NCI-H226 (cell line): ENCODE measurements around the gene RFXAP.
A peak's percentile ranks its signal among the peaks of the same experiment; 100 is the strongest.
"Not testable (repeated sequence)": the region's sequence is repeated elsewhere in the genome, so short reads cannot be mapped to it uniquely, and the experiment has no call there.

Source experiments
- DNase-seq: peaks from one replicate; pipeline ENCODE4 v3.0.0-alpha.2; 2015

Gene RFXAP, protein sequence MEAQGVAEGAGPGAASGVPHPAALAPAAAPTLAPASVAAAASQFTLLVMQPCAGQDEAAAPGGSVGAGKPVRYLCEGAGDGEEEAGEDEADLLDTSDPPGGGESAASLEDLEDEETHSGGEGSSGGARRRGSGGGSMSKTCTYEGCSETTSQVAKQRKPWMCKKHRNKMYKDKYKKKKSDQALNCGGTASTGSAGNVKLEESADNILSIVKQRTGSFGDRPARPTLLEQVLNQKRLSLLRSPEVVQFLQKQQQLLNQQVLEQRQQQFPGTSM

DNA sequence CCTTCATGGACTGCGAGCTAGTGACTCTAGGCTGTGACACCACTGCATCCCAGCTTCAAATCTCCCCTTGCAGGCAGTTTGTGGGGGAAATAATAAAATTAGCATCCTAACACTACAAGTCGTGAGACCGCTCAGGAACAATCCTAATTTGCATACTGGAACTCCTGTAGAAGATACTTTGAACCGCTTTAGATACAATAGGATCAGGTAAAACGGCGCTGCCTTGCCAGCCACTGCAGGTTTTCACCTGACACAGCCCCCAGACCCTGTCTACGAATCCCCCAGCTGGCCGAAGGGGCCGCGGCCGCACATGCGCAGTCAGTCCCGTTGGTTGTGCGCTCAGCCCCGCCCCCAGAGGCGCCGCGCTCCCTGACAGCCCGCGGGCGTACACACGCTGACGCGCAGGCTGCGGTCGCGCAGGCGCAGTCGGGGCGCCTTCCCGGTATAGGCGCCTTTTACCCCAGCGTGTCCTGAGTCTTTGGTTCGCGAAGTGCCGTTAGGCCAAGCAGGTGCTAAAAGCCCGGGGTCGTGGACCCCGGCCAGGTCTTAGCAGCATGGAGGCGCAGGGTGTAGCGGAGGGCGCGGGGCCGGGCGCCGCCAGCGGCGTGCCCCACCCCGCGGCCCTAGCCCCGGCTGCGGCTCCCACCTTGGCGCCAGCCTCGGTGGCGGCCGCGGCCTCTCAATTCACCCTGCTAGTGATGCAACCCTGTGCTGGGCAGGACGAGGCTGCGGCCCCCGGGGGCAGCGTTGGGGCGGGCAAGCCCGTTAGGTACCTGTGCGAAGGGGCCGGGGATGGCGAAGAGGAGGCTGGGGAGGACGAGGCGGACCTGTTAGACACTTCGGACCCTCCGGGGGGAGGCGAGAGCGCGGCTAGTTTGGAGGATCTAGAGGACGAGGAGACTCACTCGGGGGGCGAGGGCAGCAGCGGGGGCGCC, at the start of gene RFXAP:
Gene RFXAP (plus strand): TSS at position 419 of the 935 bp plus-strand sequence. CDS start 136 bp downstream, at position 555.
- DNase-seq, result peak; percentile 33

DNA sequence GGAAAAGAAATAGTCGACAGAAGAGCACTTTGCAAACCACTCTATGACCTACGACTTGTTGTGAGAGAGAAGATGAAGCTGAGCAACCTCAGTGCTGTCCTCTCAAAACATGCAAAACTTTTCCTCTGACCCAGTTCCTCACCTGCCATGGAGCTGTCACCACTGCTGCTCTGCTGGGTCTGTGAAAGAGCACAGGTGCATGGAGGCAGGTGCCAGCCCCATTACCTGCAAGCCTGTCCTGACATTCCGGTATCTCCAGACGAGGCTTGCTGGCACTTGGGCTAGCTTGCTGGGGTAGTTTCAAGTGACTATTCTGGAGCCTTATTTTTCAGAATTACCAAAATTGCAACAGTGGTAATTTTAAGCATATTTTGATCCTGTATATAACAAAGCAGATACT, 49.5 kb upstream of the RFXAP start:
- no peak for DNase-seq

DNA sequence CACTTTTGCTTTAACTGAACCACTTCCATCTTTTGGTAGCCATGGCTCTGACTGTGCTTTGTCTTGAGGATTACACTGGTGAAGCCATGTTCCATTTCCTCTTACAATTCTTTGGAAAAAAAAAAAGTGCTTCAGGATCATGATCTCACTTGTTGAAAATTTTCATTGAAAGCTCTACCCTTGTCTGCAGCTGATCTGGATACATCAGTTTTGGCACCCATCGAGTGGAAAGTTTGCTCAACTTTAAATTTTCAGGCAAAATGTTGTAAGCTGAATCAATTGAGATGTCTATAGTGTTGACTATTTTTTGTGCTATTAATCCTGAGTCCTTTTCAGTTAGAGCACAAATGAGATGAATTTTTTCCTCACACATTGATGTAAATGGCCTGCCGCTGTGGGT, 48.3 kb upstream of the RFXAP start:
- DNase-seq, result peak; percentile 6

DNA sequence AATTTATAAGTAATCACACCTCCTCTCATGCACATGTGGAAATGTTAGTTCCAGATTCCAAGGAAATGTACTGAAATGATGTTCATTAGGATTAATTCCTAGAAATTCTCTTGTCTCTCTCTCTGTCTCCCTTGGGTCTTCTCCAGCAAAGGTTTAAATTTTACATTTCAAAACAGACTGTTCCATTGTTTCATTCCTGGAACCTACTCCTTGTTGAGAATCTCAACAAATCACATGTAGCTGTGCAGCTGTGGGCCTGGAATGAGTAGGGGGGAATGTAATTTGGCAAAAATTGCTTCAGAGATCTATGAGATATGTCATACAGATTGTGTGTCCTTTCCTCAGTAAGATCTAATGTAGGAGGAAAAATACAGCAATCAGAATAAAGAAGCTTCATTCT, 46.2 kb upstream of the RFXAP start:
- DNase-seq, result no peak

DNA sequence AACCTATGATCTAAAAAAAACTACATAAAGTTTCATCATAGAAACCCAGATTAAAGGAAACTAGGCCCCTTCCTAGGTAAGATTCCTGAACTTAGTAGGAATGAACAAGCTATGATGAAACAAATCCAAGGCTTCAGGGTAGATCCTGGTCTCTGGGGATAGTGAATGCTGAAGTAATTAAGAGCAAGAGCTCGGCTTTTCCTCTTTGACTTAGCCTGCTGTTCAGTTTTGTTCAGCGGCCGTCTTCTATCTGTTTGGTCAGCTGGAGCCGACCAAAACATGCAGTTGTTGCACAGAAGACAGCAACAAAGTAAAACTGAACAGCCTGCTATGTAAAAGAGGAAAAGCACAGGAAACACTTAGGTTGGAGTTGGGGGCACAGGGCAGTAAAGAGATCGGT, 44.1 kb upstream of the RFXAP start:
- DNase-seq, result no peak

DNA sequence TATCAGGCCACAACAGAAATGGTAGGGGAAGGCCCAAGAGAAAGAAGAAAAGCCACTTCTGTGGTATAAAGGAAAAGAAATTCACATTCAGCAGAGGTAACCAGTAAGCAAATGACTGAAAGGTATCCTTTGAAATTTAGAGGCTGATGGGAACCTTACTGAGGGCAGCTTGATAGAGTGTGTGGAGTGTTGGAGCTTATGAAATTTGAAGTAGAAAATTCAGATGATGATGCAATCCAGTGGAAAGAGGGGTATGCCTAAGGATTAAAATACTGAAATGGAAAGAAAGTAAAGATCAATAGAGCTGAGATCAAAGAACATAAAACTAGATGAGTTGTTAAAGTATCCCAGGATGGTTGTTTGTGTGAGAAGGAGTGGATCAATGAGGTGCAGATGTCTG, 42.8 kb upstream of the RFXAP start:
- DNase-seq, result no peak

DNA sequence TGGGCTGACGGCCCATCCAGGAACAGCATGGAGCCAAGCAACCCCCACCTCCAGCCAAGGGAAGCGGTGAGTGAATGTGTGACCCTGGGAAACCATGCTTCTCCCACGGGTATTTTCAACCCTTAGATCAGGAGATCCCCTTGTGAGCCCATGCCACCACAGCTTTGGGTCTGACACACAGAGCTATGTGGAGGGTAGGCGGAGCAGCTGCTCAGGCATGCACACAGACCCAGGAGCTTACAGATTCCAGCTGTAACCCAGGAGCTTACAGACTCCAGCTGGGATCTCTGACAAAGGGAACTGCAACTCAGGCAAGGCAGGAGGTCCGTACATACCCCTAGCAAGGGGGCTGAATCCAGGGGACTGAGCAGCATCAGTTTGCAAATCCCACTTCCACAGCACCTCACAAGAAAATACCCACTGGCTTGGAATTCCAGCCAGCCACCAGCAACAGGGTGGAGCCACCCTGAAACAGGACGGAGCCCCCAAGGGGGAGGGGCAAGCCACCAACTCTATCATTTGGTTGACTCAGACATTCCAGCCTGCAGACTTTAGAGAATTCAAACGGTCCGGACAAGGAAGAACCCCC, 40.8 kb upstream of the RFXAP start:
- DNase-seq, result no peak

DNA sequence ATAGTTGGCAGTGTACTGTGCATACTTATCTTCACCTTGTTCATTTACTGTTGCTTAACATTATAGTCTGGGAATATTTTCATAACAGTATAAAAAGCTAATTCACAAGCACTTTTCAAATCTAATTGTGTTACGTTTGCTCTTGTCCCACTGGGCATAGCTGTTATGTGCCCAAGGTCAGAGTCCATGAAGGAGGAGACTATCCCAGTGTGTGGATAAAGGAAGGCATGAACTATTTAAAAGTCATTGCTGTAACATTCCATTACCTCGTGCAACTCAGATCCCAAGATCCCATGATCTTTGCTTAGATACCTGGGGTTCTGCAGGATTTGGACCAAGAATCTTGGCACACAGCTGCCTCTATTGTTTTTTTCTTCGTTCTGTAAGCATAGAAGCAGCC, 35.1 kb upstream of the RFXAP start:
- DNase-seq, result no peak

DNA sequence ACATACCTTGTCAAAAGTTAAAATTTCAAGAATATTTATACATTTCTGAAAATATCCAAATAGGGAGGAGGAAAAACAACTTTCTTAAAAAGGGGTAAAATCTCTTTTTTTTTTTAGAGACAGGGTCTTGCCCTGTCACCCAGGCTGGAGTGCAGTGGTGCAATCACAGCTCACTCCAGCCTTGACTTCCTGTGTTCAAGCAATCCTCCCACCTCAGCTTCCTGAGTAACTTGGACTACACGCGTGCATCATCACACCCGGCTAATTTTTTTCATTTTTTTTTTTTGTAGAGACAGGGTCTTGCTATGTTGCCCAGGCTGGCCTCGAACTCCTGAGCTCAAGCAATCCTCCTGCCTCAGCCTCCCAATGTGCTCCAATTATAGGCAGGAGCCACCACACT, 32.8 kb upstream of the RFXAP start:
- not testable (repeated sequence) for DNase-seq

DNA sequence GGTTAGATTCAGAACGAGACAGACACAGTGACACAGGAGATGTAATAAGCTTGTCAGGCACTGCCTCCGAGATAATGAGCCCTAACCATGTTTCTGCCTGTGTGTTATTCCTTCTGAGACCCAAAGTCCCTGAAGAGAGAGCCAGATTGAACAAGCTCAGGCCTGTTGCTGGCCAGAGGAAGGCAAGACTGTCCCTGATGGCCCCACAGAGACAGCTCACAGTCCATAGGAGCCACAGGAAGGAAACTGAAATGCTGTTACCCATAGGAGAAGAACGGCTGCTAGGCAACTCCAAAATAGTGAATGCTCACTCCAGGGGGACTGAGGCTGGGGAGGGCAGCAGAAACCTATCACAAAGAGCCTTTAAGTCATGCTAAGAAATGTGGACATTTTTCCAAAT, 31.8 kb upstream of the RFXAP start:
- DNase-seq, result no peak

DNA sequence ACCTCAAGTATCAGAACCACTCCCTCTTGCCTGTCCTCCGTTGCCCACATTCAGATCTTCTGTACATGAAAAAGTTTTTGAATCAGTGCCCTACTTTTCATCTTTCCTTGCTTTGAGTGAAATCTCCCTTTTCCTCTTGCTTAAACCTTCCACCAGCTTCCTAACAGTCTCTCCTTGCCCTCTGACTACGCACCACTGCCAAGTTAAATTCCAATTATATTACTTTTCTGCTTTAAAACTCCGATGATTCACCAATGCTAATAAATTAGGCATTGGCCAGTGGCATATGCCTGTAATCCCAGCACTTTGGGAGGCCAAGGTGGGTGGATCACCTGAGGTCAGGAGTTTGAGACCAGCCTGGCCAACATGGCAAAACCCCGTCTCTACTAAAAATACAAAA, 30.7 kb upstream of the RFXAP start:
- DNase-seq, result no peak

DNA sequence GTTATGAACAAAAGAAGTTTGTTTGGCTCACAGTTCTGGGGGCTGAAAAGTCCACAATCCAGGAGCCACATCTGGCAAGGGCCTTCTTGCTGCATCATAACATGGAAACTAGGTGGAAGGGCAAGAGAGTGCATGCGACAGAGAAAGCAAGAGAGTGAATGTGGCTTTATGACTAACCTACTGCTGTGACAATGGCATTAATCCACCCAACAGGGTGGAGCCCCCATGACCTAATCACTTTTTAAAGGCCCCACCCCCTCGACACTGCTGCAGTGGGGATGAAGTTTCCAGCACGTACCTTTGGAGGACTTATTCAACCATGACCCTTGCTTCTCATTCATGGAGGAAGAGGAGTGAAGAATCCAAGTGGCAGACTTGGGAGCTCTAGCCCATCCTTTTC, 30.0 kb upstream of the RFXAP start:
- no peak for DNase-seq

DNA sequence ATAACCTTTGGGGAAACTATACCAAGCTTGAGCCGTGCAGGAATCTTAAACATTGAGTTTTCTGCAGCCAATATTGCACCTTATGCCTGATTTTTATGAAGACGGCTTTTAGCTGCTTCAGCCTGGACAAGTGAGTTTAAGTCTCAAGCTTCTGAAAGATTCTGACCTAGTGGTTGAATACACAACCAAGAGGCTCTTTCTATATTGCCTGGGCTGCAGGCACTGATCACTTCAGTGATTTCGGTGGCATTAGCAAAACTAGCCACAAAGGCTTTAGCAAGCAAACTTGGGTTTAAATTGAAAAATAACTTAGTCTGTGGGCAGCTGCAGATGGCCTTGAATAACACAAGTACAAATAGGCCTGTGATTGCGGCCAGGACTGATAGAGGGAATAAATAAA, 29.3 kb upstream of the RFXAP start:
- no peak for DNase-seq

DNA sequence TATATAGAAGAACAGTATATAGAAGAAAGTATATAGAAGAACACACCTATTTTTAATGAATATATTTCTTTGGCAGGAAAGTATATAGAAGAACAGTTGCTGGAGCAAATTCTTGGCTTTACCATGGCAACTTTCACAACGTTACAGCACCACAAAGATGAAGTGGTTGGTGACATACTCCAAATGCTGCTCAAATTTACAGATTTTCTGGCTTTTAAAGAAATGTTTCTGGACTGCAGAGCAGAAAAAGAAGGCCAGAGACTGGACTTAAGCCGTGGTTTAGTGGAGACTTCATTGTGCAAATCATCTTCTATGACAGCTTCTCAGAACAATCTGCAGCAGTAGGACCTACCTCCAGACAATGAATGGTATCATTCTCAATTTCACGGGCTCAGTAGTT, 24.3 kb upstream of the RFXAP start:
- no peak for DNase-seq

DNA sequence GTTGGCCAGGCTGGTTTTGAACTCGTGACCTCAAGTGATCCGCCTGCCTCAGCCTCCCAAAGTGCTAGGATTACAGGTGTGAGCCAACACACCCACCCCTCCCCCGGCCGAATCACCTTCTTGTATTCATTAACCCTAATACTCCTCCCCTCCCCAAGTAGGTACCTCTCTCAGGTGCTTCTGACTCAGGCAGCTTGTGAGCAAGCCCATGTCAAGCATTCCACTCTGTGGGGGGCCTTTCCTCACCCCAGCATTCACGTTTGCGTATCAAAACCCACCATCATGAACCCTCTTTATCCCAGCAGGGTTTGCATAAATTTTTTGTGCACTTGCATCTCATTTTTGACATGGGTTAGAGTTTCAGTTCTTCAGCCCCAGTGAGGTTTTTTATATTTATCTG, 23.6 kb upstream of the RFXAP start:
- no peak for DNase-seq

DNA sequence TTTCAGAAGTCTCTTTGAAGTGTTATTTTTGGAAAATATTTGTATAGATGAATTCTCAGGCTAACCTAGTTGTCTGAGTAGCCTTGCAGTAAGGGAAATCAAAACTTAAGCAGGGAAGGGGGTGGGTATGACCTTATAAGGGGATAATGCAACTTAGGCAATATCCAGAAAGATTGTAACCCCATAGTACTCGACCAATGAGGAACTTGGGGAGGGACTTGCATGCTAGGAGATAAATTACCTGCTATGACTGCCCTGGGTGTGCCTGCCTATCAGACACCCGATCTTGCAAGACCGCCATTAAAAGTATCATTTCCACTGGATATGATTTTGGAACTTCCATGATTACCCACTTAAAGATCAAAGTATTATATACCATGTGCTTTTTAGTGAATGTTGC, 23.0 kb upstream of the RFXAP start:
- DNase-seq, result no peak

DNA sequence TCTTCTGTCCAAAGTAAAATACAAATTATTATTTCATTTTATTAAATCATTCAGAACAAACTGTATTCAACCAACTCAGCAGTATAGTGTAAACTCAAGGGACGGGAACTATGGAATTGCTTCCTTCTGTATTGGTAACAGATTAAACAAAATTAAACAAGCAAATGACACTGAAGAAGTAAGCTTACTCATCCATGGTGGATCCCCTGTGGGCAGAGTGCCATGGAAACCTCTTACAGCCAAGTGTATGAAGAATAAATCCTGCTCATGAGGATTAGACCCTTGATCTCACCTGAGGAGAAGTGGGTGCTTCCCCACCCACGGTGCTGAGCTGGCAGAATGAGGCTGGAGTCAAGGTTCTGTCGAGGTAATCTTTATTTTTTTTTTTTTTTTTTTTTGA, 18.0 kb upstream of the RFXAP start:
- DNase-seq, result no peak

DNA sequence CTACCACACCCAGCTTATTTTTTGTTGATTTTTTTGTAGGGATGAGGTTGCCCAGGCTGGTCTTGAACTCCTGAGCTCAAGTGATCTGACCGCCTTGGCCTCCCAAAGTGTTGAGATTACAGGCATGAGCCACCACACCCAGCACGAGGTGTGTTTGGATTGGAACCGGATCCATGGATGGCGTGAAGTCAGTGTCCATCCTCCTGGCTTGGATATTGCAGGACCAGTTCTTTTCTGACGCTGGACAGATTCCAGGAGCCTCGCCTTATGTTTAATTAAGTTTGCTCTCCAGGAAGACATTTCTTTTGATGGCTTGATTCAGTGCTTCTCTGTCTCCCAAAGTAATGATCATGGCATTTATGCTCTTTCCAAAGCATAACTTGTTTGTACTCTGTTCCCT, 14.4 kb upstream of the RFXAP start:
- no peak for DNase-seq

DNA sequence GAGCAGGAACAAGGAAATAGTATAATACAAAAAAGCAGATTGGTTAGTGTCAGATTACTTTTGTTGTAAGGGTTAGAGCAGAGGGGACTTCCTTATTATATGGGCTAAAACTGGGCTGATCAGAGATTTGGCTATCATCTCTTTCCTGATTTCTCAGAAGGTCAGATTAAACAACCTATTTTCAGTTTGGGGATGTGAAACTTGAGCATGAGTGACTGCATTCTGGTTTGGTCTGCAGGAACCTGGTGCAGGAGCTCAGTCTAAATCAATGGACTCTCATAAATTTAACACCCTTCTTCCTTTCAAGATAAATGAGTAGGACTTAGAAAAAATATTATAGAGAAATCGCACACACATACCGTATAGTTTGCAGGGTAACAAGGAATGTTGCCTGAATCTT, 12.9 kb upstream of the RFXAP start:
- no peak for DNase-seq

DNA sequence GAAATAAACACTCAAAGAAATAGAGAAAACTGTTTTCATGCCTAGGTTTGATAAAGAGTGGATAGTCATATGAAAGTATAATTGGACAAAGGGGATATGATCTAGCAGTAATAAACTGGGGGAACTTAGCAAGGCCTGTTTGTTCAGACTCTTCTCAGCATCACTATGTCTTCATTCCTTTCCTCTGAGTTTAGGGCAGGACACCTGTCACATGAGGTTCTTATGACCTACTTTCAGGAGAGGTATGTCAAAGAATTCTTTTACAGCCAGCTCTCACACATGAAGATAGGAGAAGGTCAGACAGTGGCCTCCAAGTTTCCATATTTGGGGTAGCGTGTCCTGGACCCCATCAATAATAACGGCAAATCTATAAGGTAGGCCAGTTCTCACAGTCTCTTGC, 11.4 kb upstream of the RFXAP start:
- no peak for DNase-seq

DNA sequence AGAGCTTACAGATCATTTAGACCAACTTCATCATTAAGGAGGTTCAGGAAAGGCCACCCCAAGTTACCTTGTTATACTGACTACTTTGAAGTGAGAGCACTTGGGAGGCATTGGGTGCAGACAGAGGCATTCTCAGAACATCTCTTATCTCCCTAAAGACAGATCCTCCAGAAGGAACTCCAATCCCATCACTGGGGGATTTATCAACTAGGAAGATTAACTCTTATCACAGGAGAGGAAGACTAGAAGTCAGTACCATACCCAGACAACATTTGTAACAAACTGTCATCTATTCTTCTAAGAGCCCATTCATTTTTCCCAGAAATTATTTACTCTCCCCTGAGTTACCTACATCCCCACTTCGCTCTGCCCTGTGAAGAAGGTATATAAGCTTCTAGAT, 5.8 kb upstream of the RFXAP start:
- no peak for DNase-seq

DNA sequence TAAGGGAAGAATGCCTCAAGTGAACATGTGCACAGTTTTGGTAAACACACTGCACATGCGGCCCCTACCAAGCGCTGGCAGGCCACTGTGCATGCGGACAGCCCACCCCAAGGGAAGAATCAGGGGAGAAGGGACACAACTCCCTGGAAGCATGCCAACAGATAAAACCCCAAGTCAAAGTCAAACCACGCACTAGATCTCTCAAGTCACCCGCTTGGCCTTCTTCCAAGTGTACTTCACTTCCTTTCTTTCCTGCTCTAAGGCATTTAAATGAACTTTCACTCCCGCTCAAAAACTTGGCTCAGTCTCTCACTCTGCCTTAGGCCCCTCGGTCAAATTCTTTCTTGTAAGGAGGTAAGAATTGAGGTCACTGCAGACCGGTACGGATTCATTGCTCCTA, 4.6 kb upstream of the RFXAP start:
- DNase-seq, result no peak

DNA sequence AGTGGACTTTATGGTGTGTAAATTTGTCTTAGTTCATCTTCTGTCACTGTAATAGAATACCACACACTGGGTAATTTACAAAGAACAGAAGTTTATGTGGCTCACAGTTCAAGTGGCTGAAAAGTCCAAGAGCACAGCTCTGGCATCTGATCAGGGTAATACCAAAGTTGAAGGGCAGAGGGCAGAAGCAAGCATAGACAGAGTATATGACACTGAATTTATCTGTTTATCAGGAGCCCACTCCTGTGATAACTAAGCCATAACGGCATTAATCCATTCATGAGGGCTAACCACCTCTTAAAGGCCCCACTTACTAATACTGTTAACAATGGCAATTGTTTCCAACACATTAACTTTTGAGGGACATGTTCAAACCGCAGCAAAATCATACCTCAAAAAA, 4.0 kb upstream of the RFXAP start:
- DNase-seq, result no peak
